ENCODE measurements around the gene KIFC1. TPM values are rescaled to one million over a fixed set of nuclear protein-coding genes. Genes with fewer than 3 reads are reported as not detected.

KIFC1 gene
- total and polyA plus RNA-seq, 9 of the 15 experiments (the other 6 are each of a cell fraction or from before 2014, with no cell fraction given), result 1.3 to 95.2 (median 76.9) TPM

- TF ChIP-seq ZBTB40 (IDR thresholded peaks at IDR 0.05), result peak; percentile 95
- no peak for TF ChIP-seq ZBTB40 (CRISPR knock-in tag; IDR thresholded peaks at IDR 0.05)
- no peak for TF ChIP-seq EWSR1 (IDR thresholded peaks at IDR 0.05; ENCODE audit: borderline replicate concordance, low read depth, partially characterized antibody)
- no peak for TF ChIP-seq MIER1 (IDR thresholded peaks at IDR 0.05; ENCODE audit: low read depth)
- TF ChIP-seq MAX (CRISPR knock-in tag; IDR thresholded peaks at IDR 0.05), result peak; percentile 96
- no peak for TF ChIP-seq MCM7 (IDR thresholded peaks at IDR 0.05)
- TF ChIP-seq GTF2E2 (tag; IDR thresholded peaks at IDR 0.05), result no peak; the same call in 1 of the 2 replicates
- no peak for TF ChIP-seq NUFIP1 (IDR thresholded peaks at IDR 0.05; ENCODE audit: partially characterized antibody)
- TF ChIP-seq ZNF764 (CRISPR knock-in tag; IDR thresholded peaks at IDR 0.05; ENCODE audit: low read depth), result 0 out of 2 replicates have a peak, but pooled peaks have one; percentile 9
- TF ChIP-seq HNRNPL (IDR thresholded peaks at IDR 0.05; ENCODE audit: low read depth, low read length), result no peak; the same call in 1 of the 2 replicates
- TF ChIP-seq KDM5B (IDR thresholded peaks at IDR 0.05; ENCODE audit: insufficient replicate concordance, low read depth, low read length), result peak; percentile 68
- no peak; the same call in 1 of the 2 replicates for TF ChIP-seq SMAD4 (CRISPR knock-in tag; conservative IDR thresholded peaks at IDR 0.05)
- TF ChIP-seq ZC3H11A (IDR thresholded peaks at IDR 0.05; ENCODE audit: low read depth, low read length), result no peak
- no peak for TF ChIP-seq HEY1 (CRISPR knock-in tag; IDR thresholded peaks at IDR 0.05; ENCODE audit: borderline replicate concordance)
- no peak for TF ChIP-seq SMAD1 (IDR thresholded peaks at IDR 0.05; ENCODE audit: low read depth, low read length, partially characterized antibody)
- TF ChIP-seq THRB (CRISPR knock-in tag; conservative IDR thresholded peaks at IDR 0.05), result no peak
- TF ChIP-seq RAD51 (IDR thresholded peaks at IDR 0.05; ENCODE audit: borderline replicate concordance, low read depth), result no peak
Observed at GRCh38 chr6:33391278-33391921, at the start of gene KIFC1 (continued).
